ENCODE results near the gene CRB1.

The CRB1 gene

GRCh38 chr1:197438010-197438790, 170.1 kb downstream of the CRB1 start:
- no peaks in the 10 kb centered on the region for H4K20me1 ChIP-seq (ENCODE audit: control insufficient read depth, insufficient read depth, low read depth, low read length)
- H3K27ac ChIP-seq (ENCODE audit: low read depth, low read length) = no peak overlapping the region
- no peak overlapping the region for H3K4me3 ChIP-seq (ENCODE audit: low read length)
- no peaks in the 10 kb centered on the region for H3K36me3 ChIP-seq (ENCODE audit: control insufficient read depth, low read length)
- no peaks in the 10 kb centered on the region for H3K9me3 ChIP-seq (ENCODE audit: control insufficient read depth, insufficient read depth, low read length)
- no peaks in the 10 kb centered on the region for H3F3A ChIP-seq (ENCODE audit: control insufficient read depth, insufficient read depth)
- H3K27me3 ChIP-seq (ENCODE audit: control insufficient read depth, low read length) = no peaks in the 10 kb centered on the region
- H3K79me2 ChIP-seq (ENCODE audit: control insufficient read depth, low read length) = no peaks in the 10 kb centered on the region
- no peak overlapping the region for H3K4me2 ChIP-seq (ENCODE audit: low read length)
- H3K9me2 ChIP-seq (replicated peaks; ENCODE audit: control insufficient read depth, low read length) = no peaks in the 10 kb centered on the region
- TF ChIP-seq, protein P1, sequence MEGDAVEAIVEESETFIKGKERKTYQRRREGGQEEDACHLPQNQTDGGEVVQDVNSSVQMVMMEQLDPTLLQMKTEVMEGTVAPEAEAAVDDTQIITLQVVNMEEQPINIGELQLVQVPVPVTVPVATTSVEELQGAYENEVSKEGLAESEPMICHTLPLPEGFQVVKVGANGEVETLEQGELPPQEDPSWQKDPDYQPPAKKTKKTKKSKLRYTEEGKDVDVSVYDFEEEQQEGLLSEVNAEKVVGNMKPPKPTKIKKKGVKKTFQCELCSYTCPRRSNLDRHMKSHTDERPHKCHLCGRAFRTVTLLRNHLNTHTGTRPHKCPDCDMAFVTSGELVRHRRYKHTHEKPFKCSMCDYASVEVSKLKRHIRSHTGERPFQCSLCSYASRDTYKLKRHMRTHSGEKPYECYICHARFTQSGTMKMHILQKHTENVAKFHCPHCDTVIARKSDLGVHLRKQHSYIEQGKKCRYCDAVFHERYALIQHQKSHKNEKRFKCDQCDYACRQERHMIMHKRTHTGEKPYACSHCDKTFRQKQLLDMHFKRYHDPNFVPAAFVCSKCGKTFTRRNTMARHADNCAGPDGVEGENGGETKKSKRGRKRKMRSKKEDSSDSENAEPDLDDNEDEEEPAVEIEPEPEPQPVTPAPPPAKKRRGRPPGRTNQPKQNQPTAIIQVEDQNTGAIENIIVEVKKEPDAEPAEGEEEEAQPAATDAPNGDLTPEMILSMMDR (IDR thresholded peaks at IDR 0.05; ENCODE audit: low read depth, low read length, poor library complexity, severe bottlenecking) = no peak
- TF ChIP-seq EZH2phosphoT487 (IDR thresholded peaks at IDR 0.05; ENCODE audit: borderline replicate concordance, low read length) = no peak
- H3K4me1 ChIP-seq (ENCODE audit: control insufficient read depth, low read length) = no peaks in the 10 kb centered on the region

- no peaks in the 10 kb centered on the region for H3K4me1 ChIP-seq (ENCODE audit: control insufficient read depth, low read length)
Observed at GRCh38 chr1:197439708-197440280, 171.7 kb downstream of the CRB1 start.

GRCh38 chr1:197440715-197441114, 172.7 kb downstream of the CRB1 start:
- H3K9me2 ChIP-seq (replicated peaks; ENCODE audit: control insufficient read depth, low read length) = no peaks in the 10 kb centered on the region
- no peak for TF ChIP-seq EZH2phosphoT487 (IDR thresholded peaks at IDR 0.05; ENCODE audit: borderline replicate concordance, low read length)
- TF ChIP-seq, protein P1 (IDR thresholded peaks at IDR 0.05; ENCODE audit: low read depth, low read length, poor library complexity, severe bottlenecking) = no peak
- H3K79me2 ChIP-seq (ENCODE audit: control insufficient read depth, low read length) = no peaks in the 10 kb centered on the region
- H3K9me3 ChIP-seq (ENCODE audit: control insufficient read depth, insufficient read depth, low read length) = no peaks in the 10 kb centered on the region
- no peaks in the 10 kb centered on the region for H3K27me3 ChIP-seq (ENCODE audit: control insufficient read depth, low read length)
- no peak overlapping the region for H3K4me3 ChIP-seq (ENCODE audit: low read length)
- H3K4me1 ChIP-seq (ENCODE audit: control insufficient read depth, low read length) = no peaks in the 10 kb centered on the region
- H4K20me1 ChIP-seq (ENCODE audit: control insufficient read depth, insufficient read depth, low read depth, low read length) = no peaks in the 10 kb centered on the region
- H3F3A ChIP-seq (ENCODE audit: control insufficient read depth, insufficient read depth) = no peaks in the 10 kb centered on the region
- H3K4me2 ChIP-seq (ENCODE audit: low read length) = no peak overlapping the region
- H3K27ac ChIP-seq (ENCODE audit: low read depth, low read length) = no peak overlapping the region
- H3K36me3 ChIP-seq (ENCODE audit: control insufficient read depth, low read length) = no peaks in the 10 kb centered on the region

More at GRCh38 chr1:197439708-197440280, 171.7 kb downstream of the CRB1 start:
- Histone ChIP-seq H3K4me2 (ENCODE audit: low read length) (no peak overlapping the region), H3K9me2 (replicated peaks; ENCODE audit: control insufficient read depth, low read length) (no peaks in the 10 kb centered on the region), H3F3A (ENCODE audit: control insufficient read depth, insufficient read depth) (no peaks in the 10 kb centered on the region), H3K36me3 (ENCODE audit: control insufficient read depth, low read length) (no peaks in the 10 kb centered on the region), H3K79me2 (ENCODE audit: control insufficient read depth, low read length) (no peaks in the 10 kb centered on the region), H3K27me3 (ENCODE audit: control insufficient read depth, low read length) (no peaks in the 10 kb centered on the region), H3K9me3 (ENCODE audit: control insufficient read depth, insufficient read depth, low read length) (no peaks in the 10 kb centered on the region), H4K20me1 (ENCODE audit: control insufficient read depth, insufficient read depth, low read depth, low read length) (no peaks in the 10 kb centered on the region), H3K4me3 (ENCODE audit: low read length) (no peak overlapping the region), H3K27ac (ENCODE audit: low read depth, low read length) (no peak overlapping the region)
- TF ChIP-seq, protein P1 (IDR thresholded peaks at IDR 0.05; ENCODE audit: low read depth, low read length, poor library complexity, severe bottlenecking) = no peak
- TF ChIP-seq EZH2phosphoT487 (IDR thresholded peaks at IDR 0.05; ENCODE audit: borderline replicate concordance, low read length) = no peak

All from DOHH2 (cell line).